Right cardiac atrium (tissue), 5 donors: ENCODE measurements around the gene DNAAF6. TPM values are rescaled to one million over a fixed set of nuclear protein-coding genes. Genes with fewer than 3 reads are reported as not detected.

ENCODE experiments used
- polyA plus RNA-seq: library from polyadenylated mRNA; stranded (reverse); fragments of 200-250 nt; gene quantifications from one replicate; pipeline ENCODE4 v1.2.3, GENCODE V29; 2013
- total RNA-seq, 4 donors: library from RNA; stranded (reverse); fragmentation: NEBNext Ultra II Directional; extraction: Animal tissue kit (Norgen Biotek cat#: 25700); gene quantifications; one replicate each; pipeline ENCODE4 v1.2.1, GENCODE V29; 2021
- donor health status: healthy with polysubstance abuse.
- donor health status: DM: no; HTN: yes; CAD: no.
- donor health status: DM: no; HTN: no; CAD: no.
- donor health status: DM: no; HTN: yes; CAD: no; lungs with severe emphysema.
- donor health status: DM: yes; HTN: yes; CAD: no.

The DNAAF6 gene
- total and polyA plus RNA-seq, 5 donors, result not detected

Other genes starting within 250 kb of the DNAAF6 start
- 1 to 10 TPM; 3.7 to 6.6 (median 4.3) TPM for gene MORC4, start 206.4 kb upstream of the DNAAF6 start, total RNA-seq
- 2.1 TPM for gene MORC4, start 206.4 kb upstream of the DNAAF6 start, polyA plus RNA-seq
- gene RBM41, start 87.8 kb upstream of the DNAAF6 start, total RNA-seq, result 10 to 100 TPM; 10.7 to 15.7 (median 14.3) TPM
- 4.9 TPM for gene RBM41, start 87.8 kb upstream of the DNAAF6 start, polyA plus RNA-seq
- under 1 TPM; 0.23 to 0.88 (median 0.41) TPM for gene NUP62CL, start 178 bp upstream of the DNAAF6 start, total RNA-seq
- gene NUP62CL, start 178 bp upstream of the DNAAF6 start, polyA plus RNA-seq, result 0.52 TPM
- gene FRMPD3, start 243.0 kb downstream of the DNAAF6 start, total RNA-seq, result under 1 TPM; 0.11 to 0.36 (median 0.27) TPM
- 0.05 TPM for gene FRMPD3, start 243.0 kb downstream of the DNAAF6 start, polyA plus RNA-seq